H1 (cell line): Measurements from ENCODE around the gene SH3BGRL3. TPM values are rescaled to one million over a fixed set of nuclear protein-coding genes. Genes with fewer than 3 reads are reported as not detected.

Experiments
- CTCF ChIA-PET: fragments of 300-600 bp; sonication (Branson Sonifier 250); formaldehyde crosslinking; loops from one replicate; lab custom pipeline; 2021; ENCODE audit not compliant: partially characterized antibody; lab: Charles Lee
- POLR2A ChIA-PET: fragments of 300-600 bp; sonication (Branson Sonifier 250); formaldehyde crosslinking; loops from one replicate; lab custom pipeline; 2021; ENCODE audit warnings: inconsistent platforms; ENCODE audit not compliant: partially characterized antibody; lab: Charles Lee
- DNase-seq, 2 experiments: peaks; one replicate each; pipeline versions ENCODE4 v3.0.0 to v3.0.0-alpha.2; 2010 to 2022; ENCODE audit warnings: low spot score in 2 of 2, low read depth in 1 of 2, mixed read lengths in 1 of 2
- FAIRE-seq: peaks from 2 replicates; lab custom pipeline; 2011; peaks lifted over from hg19 to GRCh38; lab: Jason Lieb, UNC
- H2AFZ ChIP-seq: 2 replicates; pipeline ENCODE4 v1.8.1; 2012; ENCODE audit warnings: low read length, inconsistent platforms
- H2AK5ac ChIP-seq: 2 replicates; pipeline ENCODE4 v1.6.1; 2013; ENCODE audit warnings: low read depth, low read length
- H2BK120ac ChIP-seq: replicated peaks from 2 replicates; pipeline ENCODE3; 2013; ENCODE audit warnings: low read depth, low read length, inconsistent platforms
- H2BK12ac ChIP-seq: 2 replicates; pipeline ENCODE4 v1.6.1; 2013; ENCODE audit warnings: low read depth, low read length
- H2BK15ac ChIP-seq: 2 replicates; pipeline ENCODE4 v1.6.1; 2013; ENCODE audit warnings: low read length
- H2BK20ac ChIP-seq: 2 replicates; pipeline ENCODE4 v1.6.1; 2013; ENCODE audit warnings: low read length
- H2BK5ac ChIP-seq: 2 replicates; pipeline ENCODE4 v1.6.1; 2013; ENCODE audit warnings: low read depth, low read length
- H3K14ac ChIP-seq: 2 replicates; pipeline ENCODE4 v1.6.1; 2013; ENCODE audit warnings: inconsistent platforms; ENCODE audit not compliant: insufficient read length
- H3K18ac ChIP-seq: 2 replicates; pipeline ENCODE4 v1.6.1; 2013; ENCODE audit warnings: low read length; ENCODE audit errors: extremely low read depth
- H3K23ac ChIP-seq: 2 replicates; pipeline ENCODE4 v1.6.1; 2013; ENCODE audit warnings: inconsistent platforms; ENCODE audit not compliant: insufficient read length
- H3K23me2 ChIP-seq: 2 replicates; pipeline ENCODE4 v1.6.1; 2013; ENCODE audit warnings: low read depth, low read length
- H3K27ac ChIP-seq: 2 replicates; pipeline ENCODE4 v1.6.1; 2011; ENCODE audit warnings: low read depth, low read length, inconsistent platforms
- H3K27me3 ChIP-seq, 4 experiments: replicated peaks in 1 of 4; 1 replicate in 1 of 4; 2 replicates in 3 of 4; pipeline versions ENCODE4 v1.6.1 to v1.8.1; 2011 to 2013; ENCODE audit warnings: low read length in 3 of 4, mild to moderate bottlenecking in 3 of 4, inconsistent platforms in 2 of 4, mixed read lengths in 2 of 4, moderate library complexity in 1 of 4; ENCODE audit not compliant: control insufficient read depth in 3 of 4, insufficient read depth in 3 of 4; ENCODE audit errors: extremely low read depth in 1 of 4
- H3K36me3 ChIP-seq, 4 experiments: 2 replicates each; pipeline versions ENCODE4 v1.6.1 to v1.8.1; 2011 to 2013; ENCODE audit warnings: mild to moderate bottlenecking in 4 of 4, low read length in 3 of 4, moderate library complexity in 2 of 4, control low read depth in 1 of 4, inconsistent platforms in 1 of 4; ENCODE audit not compliant: insufficient read depth in 4 of 4, control insufficient read depth in 2 of 4
- H3K4ac ChIP-seq: replicated peaks from 2 replicates; pipeline ENCODE3; 2013; ENCODE audit warnings: low read length, low read depth, mixed read lengths, inconsistent platforms; ENCODE audit not compliant: insufficient read length
- H3K4me1 ChIP-seq, 4 experiments: replicated peaks in 1 of 4; 1 replicate in 1 of 4; 2 replicates in 3 of 4; pipeline versions ENCODE4 v1.6.1 to v1.8.1; 2011 to 2013; ENCODE audit warnings: low read length in 3 of 4, inconsistent platforms in 2 of 4, mixed read lengths in 1 of 4; ENCODE audit not compliant: insufficient read depth in 4 of 4, control insufficient read depth in 3 of 4
- H3K4me2 ChIP-seq, 2 experiments: 2 replicates each; pipeline versions ENCODE4 v1.6.1 to v1.8.1; 2011 to 2013; ENCODE audit warnings: low read depth in 2 of 2, low read length in 2 of 2, control low read depth in 1 of 2, inconsistent platforms in 1 of 2, mild to moderate bottlenecking in 1 of 2; ENCODE audit not compliant: insufficient read depth in 1 of 2
- H3K4me3 ChIP-seq, 4 experiments: fragments of 200-600, 300-600 bp in 1 of 4; sonication (generic), shearing (Covaris generic), sonication (Bioruptor Twin) in 1 of 4; 2 replicates each; pipeline versions ENCODE4 v1.5.1 to v1.8.1; 2011 to 2016; ENCODE audit warnings: low read length in 4 of 4, low read depth in 3 of 4, control low read depth in 2 of 4, inconsistent platforms in 2 of 4, mild to moderate bottlenecking in 2 of 4, mixed read lengths in 1 of 4, moderate library complexity in 1 of 4; ENCODE audit not compliant: insufficient read depth in 2 of 4; ENCODE audit errors: extremely low read depth in 1 of 4
- H3K56ac ChIP-seq: replicated peaks from 2 replicates; pipeline ENCODE3; 2013; ENCODE audit warnings: low read depth, mild to moderate bottlenecking, mixed read lengths, low read length, inconsistent platforms; ENCODE audit not compliant: insufficient read length
- H3K79me1 ChIP-seq: 2 replicates; pipeline ENCODE4 v1.6.1; 2013; ENCODE audit warnings: low read depth, low read length, control low read depth
- H3K79me2 ChIP-seq, 2 experiments: 2 replicates each; pipeline versions ENCODE4 v1.6.1 to v1.8.1; 2012 to 2013; ENCODE audit warnings: low read length in 2 of 2, mild to moderate bottlenecking in 2 of 2, inconsistent platforms in 1 of 2; ENCODE audit not compliant: insufficient read depth in 2 of 2, control insufficient read depth in 1 of 2
- H3K9ac ChIP-seq, 4 experiments: replicated peaks in 1 of 4; 1 replicate in 1 of 4; 2 replicates in 3 of 4; pipeline versions ENCODE4 v1.6.1 to v1.8.1; 2011 to 2013; ENCODE audit warnings: low read depth in 3 of 4, low read length in 3 of 4, control low read depth in 2 of 4, mild to moderate bottlenecking in 2 of 4, moderate library complexity in 2 of 4, inconsistent platforms in 1 of 4; ENCODE audit errors: extremely low read depth in 1 of 4
- H3K9me3 ChIP-seq, 2 experiments: 2 replicates each; pipeline versions ENCODE4 v1.6.1 to v1.8.1; 2012 to 2013; ENCODE audit warnings: mild to moderate bottlenecking in 2 of 2, moderate library complexity in 2 of 2, control low read depth in 1 of 2, inconsistent platforms in 1 of 2, low read depth in 1 of 2, low read length in 1 of 2, mixed read lengths in 1 of 2; ENCODE audit not compliant: insufficient read depth in 2 of 2
- H4K20me1 ChIP-seq, 2 experiments: replicated peaks in 1 of 2; 2 replicates each; pipeline versions ENCODE3 to v1.8.1; 2011 to 2013; ENCODE audit warnings: inconsistent platforms in 2 of 2, low read length in 2 of 2, mild to moderate bottlenecking in 1 of 2; ENCODE audit not compliant: insufficient read depth in 2 of 2, control insufficient read depth in 1 of 2
- H4K5ac ChIP-seq: 2 replicates; pipeline ENCODE4 v1.6.1; 2013; ENCODE audit warnings: low read length, low read depth, mixed read lengths, inconsistent platforms; ENCODE audit not compliant: insufficient read length
- H4K8ac ChIP-seq: 2 replicates; pipeline ENCODE4 v1.8.0; 2013; ENCODE audit warnings: mild to moderate bottlenecking, moderate library complexity, low read length, inconsistent platforms; ENCODE audit not compliant: insufficient read depth; ENCODE audit errors: extremely low read depth
- H4K91ac ChIP-seq: replicated peaks from 2 replicates; pipeline ENCODE3; 2013; ENCODE audit warnings: low read length, mixed read lengths, inconsistent platforms; ENCODE audit not compliant: insufficient read length
- EGR1 ChIP-seq: IDR thresholded peaks from 2 replicates; pipeline ENCODE4 v1.6.1; 2011; ENCODE audit warnings: low read depth, low read length, borderline replicate concordance
- WGBS, 2 experiments: shearing (Covaris generic) in 1 of 2; methylation state at CpG; one replicate each; pipeline versions ENCODE4 v1.1.6 to v1.1.7; 2013 to 2015; ENCODE audit warnings: low lambda C conversion rate in 2 of 2, mixed read lengths in 2 of 2, inconsistent platforms in 1 of 2, low coverage in 1 of 2, missing lambda C conversion rate in 1 of 2; ENCODE audit not compliant: insufficient replicate concordance in 2 of 2, insufficient coverage in 1 of 2, insufficient read length in 1 of 2; ENCODE audit errors: extremely low coverage in 1 of 2, missing lambda C conversion rate in 1 of 2; 5-methylcytosine and 5-hydroxymethylcytosine counted together
- polyA plus RNA-seq, 7 experiments: library from polyadenylated mRNA; depleted of rRNA in 3 of 7; stranded (reverse) in 5 of 7; unstranded in 2 of 7; fragments of >200 nt in 5 of 7; fragments of 200-250 nt in 2 of 7; gene quantifications; 1 replicate in 5 of 7; 2 replicates in 1 of 7; 4 replicates in 1 of 7; pipeline versions ENCODE4 v1.2.1 to v1.2.3, GENCODE V29; 2011 to 2013; ENCODE audit warnings: missing spikeins in 2 of 7, mixed read lengths in 2 of 7
- total RNA-seq: library from RNA; stranded (reverse); fragmentation: NEBNext Ultra II Directional; extraction: Animal tissue kit (Norgen Biotek cat#: 25700); gene quantifications from 2 replicates; pipeline ENCODE4 v1.2.1, GENCODE V29; 2021

The SH3BGRL3 gene
- total and polyA plus RNA-seq, 2 of the 8 experiments (the other 6 are each of a cell fraction or from before 2014, with no cell fraction given): 77.8 to 107 TPM

DNA sequence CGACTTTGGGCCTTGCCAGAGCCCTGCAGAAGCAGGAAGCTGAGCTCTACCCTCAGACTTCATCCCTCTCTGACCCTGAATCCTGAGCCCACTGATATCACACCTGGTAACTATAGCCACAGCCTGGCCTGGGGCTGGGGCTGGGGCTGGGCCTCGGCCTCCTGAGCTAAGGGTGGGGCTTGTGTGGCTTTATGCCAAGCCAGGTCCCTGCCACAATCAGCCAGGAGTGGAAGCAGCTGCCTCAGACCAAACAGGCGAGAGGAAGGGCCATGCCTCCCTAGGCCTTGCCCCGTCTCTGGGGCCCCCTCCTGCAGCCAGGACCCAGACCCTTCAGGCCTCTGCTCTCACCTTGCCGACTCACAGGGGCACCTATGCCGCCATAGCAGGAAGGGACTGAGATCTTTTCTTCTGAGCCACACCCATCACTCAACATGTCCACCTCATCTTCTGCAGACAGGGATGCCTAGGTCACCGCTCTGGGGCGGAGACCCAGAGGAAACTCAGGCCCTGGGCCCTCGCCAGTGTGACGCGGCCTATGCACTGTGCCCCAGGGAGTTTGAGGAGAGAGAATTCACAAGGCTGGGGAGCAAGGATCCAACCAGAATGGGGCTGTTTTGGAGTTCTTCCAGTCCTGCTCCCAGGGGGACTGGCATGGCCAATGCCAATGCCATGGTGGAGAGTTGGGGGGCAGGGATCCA lies 20.8 kb downstream of the SH3BGRL3 start:
- Histone ChIP-seq H3K4me1 (peaks cover 0 to under 1% (median 0%) of the 10 kb centered on the region in 4 experiments; a peak in 2 of 7 replicates), H3K79me2 (no peaks in the 10 kb centered on the region), H3K56ac (no peak overlapping the region), H2AFZ (no peak overlapping the region), H3K27ac (no peak overlapping the region), H2AK5ac (no peak overlapping the region), H3K14ac (no peak overlapping the region), H3K27me3 (no peaks in the 10 kb centered on the region), H3K9me3 (no peaks in the 10 kb centered on the region), H4K20me1 (peaks cover 0 to 3% of the 10 kb centered on the region in 2 experiments), H2BK12ac (no peak overlapping the region), H3K9ac (no peak overlapping the region), H3K36me3 (no peaks in the 10 kb centered on the region), H2BK5ac (no peak overlapping the region), H3K18ac (no peak overlapping the region), H4K8ac (peak overlapping the region; percentile 51; the same call in 1 of the 2 replicates), H3K79me1 (no peaks in the 10 kb centered on the region), H4K5ac (no peak overlapping the region), H3K4ac (no peak overlapping the region), H2BK120ac (no peak overlapping the region), H2BK15ac (no peak overlapping the region), H3K23ac (no peak overlapping the region), H3K4me3 (no peak overlapping the region), H3K23me2 (peaks cover under 1% of the 10 kb centered on the region; the same call in 1 of the 2 replicates), H2BK20ac (no peak overlapping the region), H4K91ac (no peak overlapping the region), H3K4me2 (no peak overlapping the region)
- FAIRE-seq (no peak), DNase-seq (no peak)
- ChIA-PET POLR2A (interaction anchor here (0.6 to 1.7 kb wide), 4 partner anchors 10 to 172 kb away, joined by 3 to 6 read pairs (median 4); no protein-coding TSS in a partner anchor), CTCF (interaction anchor here (0.6 to 57.0 kb wide), 5 partner anchors 7 to 120 kb away, joined by 3 to 1530 read pairs (median 4); partner anchors contain the start of genes CD52, SH3BGRL3 and UBXN11)
- no peak for TF ChIP-seq EGR1
- WGBS, 2 experiments: 92% methylated on average over 11 of the region's 11 CpGs; no CpG with 5 or more reads in 1 of the 2 experiments
